Endothelial cell of umbilical vein (primary cell): ENCODE data around the gene ARHGEF33. TPM values are rescaled to one million over a fixed set of nuclear protein-coding genes. Genes with fewer than 3 reads are reported as not detected.

Experiments
- BruUV-seq: library from RNA; stranded (reverse); fragments of 400-500 nt; replicated peaks from 2 replicates; lab custom pipeline; 2021; lab: Mats Ljungman, UMichigan
- CTCF ChIA-PET: fragments of 300-600, 350-600 bp; sonication (Branson Sonifier 250); formaldehyde crosslinking; loops from one replicate; lab custom pipeline; 2021; ENCODE audit warnings: antibody characterized with exemption, inconsistent platforms; lab: Charles Lee
- POLR2A ChIA-PET: fragments of 300-600, 350-600 bp; sonication (Branson Sonifier 250); formaldehyde crosslinking; loops from one replicate; lab custom pipeline; 2021; ENCODE audit warnings: antibody characterized with exemption, inconsistent platforms; lab: Charles Lee
- DNase-seq: peaks from one replicate; pipeline ENCODE4 v3.0.0-alpha.2; 2011; ENCODE audit warnings: low read depth, low spot score
- FAIRE-seq: peaks from 2 replicates; lab custom pipeline; 2011; peaks lifted over from hg19 to GRCh38; lab: Jason Lieb, UNC
- H2AFZ ChIP-seq: 2 replicates; pipeline ENCODE4 v1.6.0; 2012; ENCODE audit warnings: low read depth, low read length, control low read depth, inconsistent platforms
- H3K27ac ChIP-seq: 2 replicates; pipeline ENCODE4 v1.5.1; 2011; ENCODE audit warnings: low read depth, mild to moderate bottlenecking, control low read depth, low read length, moderate library complexity; ENCODE audit not compliant: insufficient read depth
- H3K27me3 ChIP-seq, 2 experiments: 2 replicates each; pipeline versions ENCODE4 v1.6.0 to v1.6.1; 2011; ENCODE audit warnings: low read length in 2 of 2, mixed read lengths in 1 of 2; ENCODE audit not compliant: control insufficient read depth in 2 of 2, insufficient read depth in 2 of 2
- H3K36me3 ChIP-seq, 2 experiments: 2 replicates in 1 of 2; 3 replicates in 1 of 2; pipeline ENCODE4 v1.5.1; 2011; ENCODE audit warnings: low read length in 2 of 2, mild to moderate bottlenecking in 1 of 2, moderate library complexity in 1 of 2; ENCODE audit not compliant: control insufficient read depth in 2 of 2, insufficient read depth in 2 of 2; ENCODE audit errors: extremely low read depth in 1 of 2
- H3K4me1 ChIP-seq: 3 replicates; pipeline ENCODE4 v1.5.1; 2011; ENCODE audit warnings: mild to moderate bottlenecking, low read length; ENCODE audit not compliant: control insufficient read depth, insufficient read depth; ENCODE audit errors: extremely low read depth
- H3K4me2 ChIP-seq: 2 replicates; pipeline ENCODE4 v1.6.1; 2011; ENCODE audit warnings: low read length, control low read depth, mixed read lengths; ENCODE audit not compliant: insufficient read depth
- H3K4me3 ChIP-seq, 3 experiments: fragments of 200-600 bp in 1 of 3; sonication (generic), shearing (Covaris generic) in 1 of 3; replicated peaks in 1 of 3; 2 replicates each; pipeline ENCODE4 v1.5.1; 2011 to 2016; ENCODE audit warnings: control low read depth in 3 of 3, low read length in 3 of 3, mild to moderate bottlenecking in 2 of 3, inconsistent platforms in 1 of 3, low read depth in 1 of 3, moderate library complexity in 1 of 3; ENCODE audit not compliant: insufficient read depth in 1 of 3
- H3K79me2 ChIP-seq: 2 replicates; pipeline ENCODE4 v1.6.0; 2012; ENCODE audit warnings: low read length, inconsistent platforms; ENCODE audit not compliant: control insufficient read depth, insufficient read depth
- H3K9ac ChIP-seq: replicated peaks from 2 replicates; pipeline ENCODE3; 2011; ENCODE audit warnings: low read length, control low read depth; ENCODE audit not compliant: insufficient read depth; ENCODE audit errors: extremely low read depth
- H3K9me1 ChIP-seq: replicated peaks from 3 replicates; pipeline ENCODE4 v1.6.0; 2011; ENCODE audit warnings: mild to moderate bottlenecking, low read length; ENCODE audit not compliant: control insufficient read depth, insufficient read depth; ENCODE audit errors: extremely low read depth
- H3K9me3 ChIP-seq: replicated peaks from 2 replicates; pipeline ENCODE4 v1.5.1; 2012; ENCODE audit warnings: low read length, inconsistent platforms; ENCODE audit not compliant: control insufficient read depth, insufficient read depth
- H4K20me1 ChIP-seq: replicated peaks from 2 replicates; pipeline ENCODE3; 2011; ENCODE audit warnings: mild to moderate bottlenecking, low read length; ENCODE audit not compliant: control insufficient read depth, insufficient read depth; ENCODE audit errors: extremely low read depth
- EZH2 ChIP-seq: IDR thresholded peaks from 2 replicates; pipeline ENCODE4 v1.6.1; 2012; ENCODE audit warnings: borderline replicate concordance, low read depth, mild to moderate bottlenecking, moderate library complexity, low read length, inconsistent platforms; ENCODE audit not compliant: severe bottlenecking
- FOS ChIP-seq: IDR thresholded peaks from 2 replicates; pipeline ENCODE4 v1.6.1; 2011; ENCODE audit warnings: mild to moderate bottlenecking, low read length, moderate library complexity, borderline replicate concordance; ENCODE audit not compliant: insufficient read depth
- POLR2A ChIP-seq: IDR thresholded peaks from 2 replicates; pipeline ENCODE4 v1.6.1; 2012; ENCODE audit warnings: low read depth, mild to moderate bottlenecking, control low read depth, low read length
- POLR2AphosphoS5 ChIP-seq: IDR thresholded peaks from 2 replicates; pipeline ENCODE4 v1.6.1; 2012; ENCODE audit warnings: low read depth, mild to moderate bottlenecking, control low read depth, low read length, moderate library complexity; ENCODE audit not compliant: insufficient read depth
- dilution Hi-C: fragments of 300-500 bp; cut with MboI; formaldehyde crosslinking; loops from one replicate; pipeline ENCODE4 v1.15.0; 2019; ENCODE audit warnings: low sequenced_read_pairs; ENCODE audit not compliant: extremely low pct_ligation_motif_present
- intact Hi-C: fragments of 100-400 bp; cut with micrococcal nuclease; formaldehyde crosslinking; loops from one replicate; pipeline ENCODE4 v1.10.0; 2022
- polyA plus RNA-seq, 4 experiments: library from polyadenylated mRNA; depleted of rRNA in 3 of 4; stranded (reverse) in 3 of 4; unstranded in 1 of 4; fragments of >200 nt; gene quantifications; 2 replicates each; pipeline versions ENCODE4 v1.2.1 to v1.2.3, GENCODE V29; 2011 to 2012; ENCODE audit warnings: missing spikeins in 1 of 4
- total RNA-seq: library from RNA; stranded (reverse); gene quantifications from 2 replicates; pipeline ENCODE4 v1.2.3, GENCODE V29; 2021
- TF ChIP-seq, protein P1 (sequence below), 2 donors: IDR thresholded peaks; 1 replicate in 1 of 2; 2 replicates in 1 of 2; pipeline ENCODE4 v1.5.1; 2011; ENCODE audit warnings: low read length in 2 of 2, mild to moderate bottlenecking in 2 of 2, moderate library complexity in 2 of 2, control low read depth in 1 of 2, inconsistent platforms in 1 of 2, low read depth in 1 of 2; ENCODE audit not compliant: insufficient read depth in 1 of 2; ENCODE audit errors: extremely low read depth in 1 of 2
- TF ChIP-seq, protein P2 (sequence below): IDR thresholded peaks from 2 replicates; pipeline ENCODE4 v1.6.1; 2011; ENCODE audit not compliant: insufficient read depth, insufficient read length

ARHGEF33 gene
- total and polyA plus RNA-seq, 2 donors (not counting 3 experiments of a cell fraction or from before 2014, with no cell fraction given): 0.15 to 0.18 TPM

DNA sequence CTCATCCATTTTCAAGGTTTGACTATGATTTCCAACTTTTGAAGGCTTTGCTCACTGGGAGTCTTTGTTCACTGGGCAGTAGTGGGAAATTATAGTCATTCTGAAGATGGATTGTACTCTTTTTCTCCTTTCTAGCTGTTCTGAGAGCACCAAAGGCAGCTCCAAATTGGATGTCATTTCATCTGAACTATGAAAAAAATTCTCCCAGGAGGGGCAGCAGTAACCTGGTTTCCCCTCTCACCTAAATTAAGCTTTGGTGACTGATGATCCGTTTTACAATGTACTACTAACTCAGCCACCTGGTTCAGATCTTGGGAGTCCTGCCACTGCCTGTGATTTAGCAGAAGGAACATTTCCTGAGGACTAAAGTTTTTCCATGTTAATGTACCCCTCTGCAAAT, 17.6 kb downstream of the ARHGEF33 start:
- Histone ChIP-seq H4K20me1 (no peaks in the 10 kb centered on the region), H3K9me1 (no peaks in the 10 kb centered on the region), H3K4me1 (no peaks in the 10 kb centered on the region), H2AFZ (no peak overlapping the region), H3K36me3 (no peaks in the 10 kb centered on the region), H3K4me2 (no peak overlapping the region), H3K9ac (no peak overlapping the region), H3K4me3 (no peak overlapping the region), H3K79me2 (no peaks in the 10 kb centered on the region), H3K9me3 (no peaks in the 10 kb centered on the region), H3K27ac (no peak overlapping the region), H3K27me3 (no peaks in the 10 kb centered on the region)
- POLR2A ChIA-PET: no interaction called here
- TF ChIP-seq FOS (no peak), POLR2AphosphoS5 (no peak), EZH2 (no peak), POLR2A (no peak)
- TF ChIP-seq, protein P1, sequence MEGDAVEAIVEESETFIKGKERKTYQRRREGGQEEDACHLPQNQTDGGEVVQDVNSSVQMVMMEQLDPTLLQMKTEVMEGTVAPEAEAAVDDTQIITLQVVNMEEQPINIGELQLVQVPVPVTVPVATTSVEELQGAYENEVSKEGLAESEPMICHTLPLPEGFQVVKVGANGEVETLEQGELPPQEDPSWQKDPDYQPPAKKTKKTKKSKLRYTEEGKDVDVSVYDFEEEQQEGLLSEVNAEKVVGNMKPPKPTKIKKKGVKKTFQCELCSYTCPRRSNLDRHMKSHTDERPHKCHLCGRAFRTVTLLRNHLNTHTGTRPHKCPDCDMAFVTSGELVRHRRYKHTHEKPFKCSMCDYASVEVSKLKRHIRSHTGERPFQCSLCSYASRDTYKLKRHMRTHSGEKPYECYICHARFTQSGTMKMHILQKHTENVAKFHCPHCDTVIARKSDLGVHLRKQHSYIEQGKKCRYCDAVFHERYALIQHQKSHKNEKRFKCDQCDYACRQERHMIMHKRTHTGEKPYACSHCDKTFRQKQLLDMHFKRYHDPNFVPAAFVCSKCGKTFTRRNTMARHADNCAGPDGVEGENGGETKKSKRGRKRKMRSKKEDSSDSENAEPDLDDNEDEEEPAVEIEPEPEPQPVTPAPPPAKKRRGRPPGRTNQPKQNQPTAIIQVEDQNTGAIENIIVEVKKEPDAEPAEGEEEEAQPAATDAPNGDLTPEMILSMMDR (IDR thresholded peaks at IDR 0.05; ENCODE audit: extremely low read depth in 1 of 2, insufficient read depth in 1 of 2, low read depth in 1 of 2, low read length in 2 of 2): no peak
- TF ChIP-seq, protein P2, sequence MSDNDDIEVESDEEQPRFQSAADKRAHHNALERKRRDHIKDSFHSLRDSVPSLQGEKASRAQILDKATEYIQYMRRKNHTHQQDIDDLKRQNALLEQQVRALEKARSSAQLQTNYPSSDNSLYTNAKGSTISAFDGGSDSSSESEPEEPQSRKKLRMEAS: no peak
- no peak for FAIRE-seq
- CTCF ChIA-PET: interaction anchor here (2.2 kb wide), 1 partner anchor 40 kb away, joined by 6 read pairs; no protein-coding TSS in a partner anchor
- dilution Hi-C loops: no loop called here
- DNase-seq: no peak
- intact Hi-C loops: no loop called here
- BruUV-seq: no TSS peak
